IPS DF 6.9 (cell line): Measurements from ENCODE around the gene CDK18.

Experiments
- DNase-seq: peaks from one replicate; pipeline ENCODE4 v3.0.0-alpha.2; 2013; ENCODE audit warnings: low read depth, low spot score
- H3K27ac ChIP-seq: one replicate; pipeline ENCODE4 v1.5.1; 2013; ENCODE audit warnings: low read length, control low read depth
- H3K27me3 ChIP-seq: 2 replicates; pipeline ENCODE4 v1.6.1; 2013; ENCODE audit warnings: mild to moderate bottlenecking, low read length; ENCODE audit not compliant: control insufficient read depth, insufficient read depth
- H3K36me3 ChIP-seq: 2 replicates; pipeline ENCODE4 v1.6.1; 2013; ENCODE audit warnings: low read length; ENCODE audit not compliant: control insufficient read depth, insufficient read depth
- H3K4me1 ChIP-seq: 2 replicates; pipeline ENCODE4 v1.6.1; 2013; ENCODE audit warnings: low read length; ENCODE audit not compliant: control insufficient read depth, insufficient read depth
- H3K4me3 ChIP-seq: 2 replicates; pipeline ENCODE4 v1.5.1; 2013; ENCODE audit warnings: mild to moderate bottlenecking, low read length
- H3K9me3 ChIP-seq: 2 replicates; pipeline ENCODE4 v1.6.1; 2013; ENCODE audit warnings: low read length, inconsistent platforms; ENCODE audit not compliant: control insufficient read depth, insufficient read depth
- WGBS: extraction: QIAGEN DNeasy Blood & Tissue Kit; methylation state at CpG from one replicate; pipeline ENCODE4 v1.1.7; 2013; ENCODE audit warnings: mixed read lengths, missing lambda C conversion rate; ENCODE audit not compliant: insufficient read length, insufficient coverage; 5-methylcytosine and 5-hydroxymethylcytosine counted together

The CDK18 gene

DNA sequence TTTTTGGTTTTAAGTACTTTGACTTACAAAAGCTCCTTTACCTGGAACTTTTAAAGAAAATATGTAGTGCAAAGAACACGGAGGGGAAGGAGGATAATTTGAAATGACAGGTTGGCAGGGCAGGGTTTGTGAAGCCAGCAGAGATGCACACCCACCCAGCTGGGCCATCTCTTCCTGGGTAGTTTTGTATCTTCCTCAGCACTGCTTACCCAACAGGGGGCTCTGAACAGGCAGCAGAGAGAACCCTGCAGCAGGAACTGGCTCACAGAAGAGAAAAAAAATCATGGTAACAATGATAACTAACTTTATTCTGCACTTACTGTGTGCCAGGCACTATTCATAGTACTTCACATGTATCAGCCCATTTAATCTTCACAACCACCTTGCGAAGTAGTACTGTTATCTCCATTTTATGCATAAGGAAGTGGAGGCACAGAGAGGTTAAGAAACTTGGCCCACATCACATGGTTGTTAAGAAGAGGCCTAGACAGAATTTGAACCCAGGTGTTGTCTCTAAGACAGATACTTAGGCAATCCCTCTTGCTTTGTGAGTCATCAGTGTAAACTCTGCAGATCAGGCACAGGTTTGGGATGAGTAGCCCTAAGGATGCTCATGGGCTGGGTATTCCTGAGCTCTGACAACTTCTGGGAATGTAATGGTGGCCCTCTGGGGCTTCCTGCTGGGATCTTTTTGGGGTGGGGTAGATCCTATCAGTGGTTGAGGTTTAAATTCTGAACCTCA is 66.5 kb downstream of the CDK18 start:
- no CpG with 5 or more reads among the region's 2 CpGs for WGBS
- Histone ChIP-seq H3K4me3 (no peak overlapping the region), H3K27me3 (peaks cover 31% of the 10 kb centered on the region), H3K36me3 (no peaks in the 10 kb centered on the region), H3K27ac (no peak overlapping the region), H3K9me3 (no peaks in the 10 kb centered on the region), H3K4me1 (0 out of 2 replicates have a peak, but pooled peaks cover 1% of the 10 kb centered on the region)
- DNase-seq, result no peak

DNA sequence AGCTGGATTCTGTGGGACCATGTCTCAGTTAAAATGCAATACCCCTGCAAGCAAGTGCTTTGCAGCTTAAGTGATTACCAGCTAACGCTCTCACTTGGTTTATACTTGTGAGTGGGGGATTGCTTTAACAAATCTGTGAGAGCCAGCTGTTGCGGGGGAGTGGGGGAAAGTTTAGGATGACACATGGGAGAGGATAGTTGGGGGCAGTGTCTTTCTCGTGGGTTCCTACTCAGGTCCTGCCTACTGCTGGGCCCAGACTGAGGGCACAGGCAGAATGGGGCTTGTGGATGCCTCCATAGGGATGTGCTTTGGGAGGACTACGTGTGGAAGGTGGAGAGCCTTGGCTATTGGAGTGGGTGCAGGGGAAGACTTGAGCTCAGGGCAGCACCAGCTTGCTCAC is 67.3 kb downstream of the CDK18 start:
- DNase-seq, result no peak
- peaks cover 29% of the 10 kb centered on the region for H3K27me3 ChIP-seq
- H3K27ac ChIP-seq, result no peak overlapping the region
- H3K4me1 ChIP-seq, result 0 out of 2 replicates have a peak, but pooled peaks cover 1% of the 10 kb centered on the region
- no CpG with 5 or more reads among the region's 4 CpGs for WGBS
- no peak overlapping the region for H3K4me3 ChIP-seq
- H3K36me3 ChIP-seq, result no peaks in the 10 kb centered on the region
- H3K9me3 ChIP-seq, result no peaks in the 10 kb centered on the region

DNA sequence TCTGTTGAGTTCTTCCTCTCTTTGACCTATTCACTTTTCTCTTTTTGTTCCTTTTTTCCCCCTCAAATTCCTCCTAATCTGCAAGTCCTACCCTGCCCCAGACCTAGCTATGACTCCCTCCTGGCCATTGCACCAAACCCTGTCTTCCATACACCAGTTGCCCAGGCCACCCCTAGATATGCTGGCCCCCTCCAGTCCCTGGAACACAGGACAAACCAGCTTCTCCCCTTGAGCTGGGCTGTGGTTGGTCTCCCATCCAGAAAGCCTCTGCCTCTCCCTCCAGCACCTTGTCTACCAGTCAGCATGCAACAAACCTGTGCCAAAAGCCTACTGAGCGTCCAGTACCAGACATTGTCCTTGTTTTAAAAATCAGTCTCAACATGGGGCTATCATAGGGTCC is 68.0 kb downstream of the CDK18 start:
- DNase-seq, result no peak
- Histone ChIP-seq H3K27me3 (peaks cover 27% of the 10 kb centered on the region), H3K36me3 (no peaks in the 10 kb centered on the region), H3K27ac (no peak overlapping the region), H3K4me1 (0 out of 2 replicates have a peak, but pooled peaks cover 1% of the 10 kb centered on the region), H3K4me3 (no peak overlapping the region), H3K9me3 (no peaks in the 10 kb centered on the region)
- no CpG with 5 or more reads among the region's 1 CpG for WGBS

DNA sequence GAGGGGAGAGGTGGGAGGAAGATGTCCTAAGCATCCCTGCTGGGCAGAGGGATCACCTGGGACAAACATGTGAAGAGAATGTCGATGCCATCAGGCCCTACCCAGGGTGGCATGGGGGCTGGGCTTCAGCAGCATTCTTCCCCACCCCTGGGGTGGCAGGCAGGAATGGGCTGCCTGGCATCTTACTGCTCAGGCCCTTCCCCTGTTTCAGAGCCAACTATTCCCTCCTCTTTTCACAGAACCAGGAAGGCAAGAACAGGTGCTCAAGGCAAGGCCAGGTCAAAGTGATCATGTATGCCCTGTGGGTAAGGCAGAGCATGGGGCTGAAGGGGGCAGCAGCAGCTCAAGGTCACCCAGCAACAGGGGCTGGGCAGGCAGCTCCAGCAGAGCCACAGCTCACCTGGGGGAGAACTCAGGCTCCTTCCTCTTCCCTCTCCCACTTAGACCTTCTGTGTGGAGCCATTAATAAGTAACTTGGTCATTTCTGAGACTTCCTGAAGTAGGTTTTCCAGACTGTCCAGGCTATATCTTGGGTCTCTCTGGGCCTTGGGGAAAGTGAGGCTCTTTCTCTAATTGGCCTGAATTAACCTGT is 70.9 kb downstream of the CDK18 start:
- Histone ChIP-seq H3K27me3 (peaks cover 2% of the 10 kb centered on the region; the same call in 1 of the 2 replicates), H3K27ac (no peak overlapping the region), H3K36me3 (no peaks in the 10 kb centered on the region), H3K4me1 (peaks cover 4% of the 10 kb centered on the region), H3K9me3 (no peaks in the 10 kb centered on the region), H3K4me3 (no peak overlapping the region)
- WGBS, result no CpG with 5 or more reads among the region's 1 CpG
- DNase-seq, result no peak

DNA sequence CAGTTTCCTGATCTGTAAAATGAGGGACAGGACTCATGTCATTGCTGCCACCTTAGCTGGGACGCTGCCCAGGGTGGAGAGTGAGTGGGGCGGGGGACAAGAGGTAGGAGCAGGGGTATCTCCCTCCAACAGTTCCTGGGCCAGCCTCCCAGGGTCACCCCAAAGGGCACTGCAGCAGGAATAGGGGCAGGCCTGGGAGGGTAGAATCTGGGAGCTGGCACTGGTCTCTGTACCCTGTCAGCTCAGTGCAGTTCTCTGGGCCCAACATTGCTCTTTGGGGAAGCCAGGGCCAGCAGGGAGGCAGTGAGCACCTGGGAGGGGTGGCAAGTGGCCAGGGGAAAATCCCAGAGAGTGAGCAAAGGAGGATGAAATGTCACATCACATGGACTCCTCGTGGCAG is 71.5 kb downstream of the CDK18 start:
- no peak for DNase-seq
- WGBS, result no CpG with 5 or more reads among the region's 3 CpGs
- H3K27me3 ChIP-seq, result peaks cover 2% of the 10 kb centered on the region; the same call in 1 of the 2 replicates
- no peak overlapping the region for H3K4me3 ChIP-seq
- no peaks in the 10 kb centered on the region for H3K9me3 ChIP-seq
- peaks cover 4% of the 10 kb centered on the region for H3K4me1 ChIP-seq
- no peak overlapping the region for H3K27ac ChIP-seq
- H3K36me3 ChIP-seq, result no peaks in the 10 kb centered on the region

DNA sequence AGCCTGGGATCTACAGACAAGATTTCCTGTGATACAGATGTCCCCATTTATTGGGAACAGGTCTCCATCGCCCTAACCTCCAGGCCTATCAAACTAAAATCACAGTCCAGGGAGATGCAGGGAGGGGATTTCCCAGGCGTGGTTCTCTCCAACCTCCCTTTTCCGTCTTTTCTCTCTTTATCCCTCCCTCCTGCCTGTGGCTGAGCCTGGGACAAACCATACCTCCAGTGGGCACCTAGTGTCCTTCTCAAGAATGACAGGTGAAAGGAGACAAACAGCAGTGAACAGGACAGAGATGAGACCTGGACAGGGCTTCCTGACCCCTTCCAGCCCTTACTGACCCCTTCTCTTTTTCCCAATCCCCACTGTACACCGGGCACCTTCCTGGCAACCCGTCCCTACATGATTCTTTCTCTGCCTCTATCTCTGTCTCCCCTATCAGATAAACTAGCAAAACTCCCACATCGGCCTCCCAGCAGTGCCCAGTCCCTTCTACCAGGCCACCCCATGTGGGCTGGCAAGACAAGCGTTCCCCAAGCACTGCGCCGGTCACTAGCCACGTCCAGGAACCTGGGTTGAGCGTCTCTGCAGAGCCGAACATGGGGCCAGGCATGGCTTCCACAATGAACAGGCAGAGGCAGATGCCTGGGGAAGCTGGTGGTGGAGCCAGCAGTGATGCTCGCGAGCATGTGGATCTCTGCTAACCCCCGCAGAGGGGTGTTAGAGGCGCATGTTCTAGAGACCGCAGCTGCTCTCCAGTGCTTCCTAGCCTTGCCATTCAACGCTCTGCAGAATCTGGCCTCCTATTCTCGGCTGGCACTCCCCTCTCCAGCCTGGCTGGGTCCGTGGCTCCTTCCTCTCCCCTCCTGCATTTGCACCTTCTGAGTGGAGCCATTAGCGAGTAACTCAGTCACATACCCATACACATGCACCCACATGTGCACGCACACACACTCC is 72.6 kb downstream of the CDK18 start:
- H3K27me3 ChIP-seq, result no peaks in the 10 kb centered on the region; the same call in 1 of the 2 replicates
- no peak overlapping the region for H3K27ac ChIP-seq
- no peaks in the 10 kb centered on the region for H3K36me3 ChIP-seq
- no peaks in the 10 kb centered on the region for H3K9me3 ChIP-seq
- no CpG with 5 or more reads among the region's 22 CpGs for WGBS
- DNase-seq, result no peak
- no peak overlapping the region; the same call in 1 of the 2 replicates for H3K4me3 ChIP-seq
- peaks cover 3% of the 10 kb centered on the region for H3K4me1 ChIP-seq

DNA sequence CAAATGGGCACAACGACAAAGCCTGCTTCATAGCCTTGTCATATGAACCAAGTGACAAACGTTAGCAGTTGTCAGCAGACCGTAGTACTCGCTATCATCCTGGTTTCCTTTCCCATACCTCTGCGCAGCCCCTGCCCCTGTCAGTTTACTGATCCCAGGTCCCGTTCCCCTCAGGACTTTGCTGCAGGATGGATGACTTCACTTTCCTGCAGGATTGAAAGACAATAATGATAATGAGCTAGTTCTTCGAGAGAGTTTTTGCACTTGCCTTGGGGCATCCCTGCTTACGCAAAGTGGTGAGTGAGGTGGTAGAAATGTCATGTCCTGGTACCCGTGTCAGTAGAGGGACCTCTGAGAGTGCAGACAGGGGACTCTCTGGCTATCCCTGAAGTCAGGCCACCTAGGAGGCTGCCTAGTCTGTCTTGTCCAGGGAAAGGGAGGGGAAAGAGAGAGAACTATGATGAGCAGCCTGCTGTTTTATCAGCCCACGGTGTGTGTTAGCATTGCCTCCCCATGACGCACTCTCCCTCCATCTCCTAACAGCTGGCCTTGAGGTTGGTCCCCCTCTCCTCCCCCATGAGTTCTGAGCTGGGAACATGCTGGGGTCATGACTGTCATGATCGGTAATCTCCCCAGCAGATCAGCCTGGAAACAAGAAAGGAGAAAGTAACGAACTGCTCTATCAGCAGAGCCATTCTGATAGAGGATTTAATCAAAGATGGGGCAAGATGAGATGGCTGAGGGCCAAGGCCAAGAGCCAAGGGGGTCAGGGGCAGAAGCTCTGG is 73.6 kb downstream of the CDK18 start:
- DNase-seq, result no peak
- Histone ChIP-seq H3K9me3 (no peaks in the 10 kb centered on the region), H3K4me3 (no peak overlapping the region), H3K27ac (no peak overlapping the region), H3K27me3 (no peaks in the 10 kb centered on the region; the same call in 1 of the 2 replicates), H3K4me1 (peaks cover 3% of the 10 kb centered on the region), H3K36me3 (no peaks in the 10 kb centered on the region)
- WGBS, result no CpG with 5 or more reads among the region's 13 CpGs

DNA sequence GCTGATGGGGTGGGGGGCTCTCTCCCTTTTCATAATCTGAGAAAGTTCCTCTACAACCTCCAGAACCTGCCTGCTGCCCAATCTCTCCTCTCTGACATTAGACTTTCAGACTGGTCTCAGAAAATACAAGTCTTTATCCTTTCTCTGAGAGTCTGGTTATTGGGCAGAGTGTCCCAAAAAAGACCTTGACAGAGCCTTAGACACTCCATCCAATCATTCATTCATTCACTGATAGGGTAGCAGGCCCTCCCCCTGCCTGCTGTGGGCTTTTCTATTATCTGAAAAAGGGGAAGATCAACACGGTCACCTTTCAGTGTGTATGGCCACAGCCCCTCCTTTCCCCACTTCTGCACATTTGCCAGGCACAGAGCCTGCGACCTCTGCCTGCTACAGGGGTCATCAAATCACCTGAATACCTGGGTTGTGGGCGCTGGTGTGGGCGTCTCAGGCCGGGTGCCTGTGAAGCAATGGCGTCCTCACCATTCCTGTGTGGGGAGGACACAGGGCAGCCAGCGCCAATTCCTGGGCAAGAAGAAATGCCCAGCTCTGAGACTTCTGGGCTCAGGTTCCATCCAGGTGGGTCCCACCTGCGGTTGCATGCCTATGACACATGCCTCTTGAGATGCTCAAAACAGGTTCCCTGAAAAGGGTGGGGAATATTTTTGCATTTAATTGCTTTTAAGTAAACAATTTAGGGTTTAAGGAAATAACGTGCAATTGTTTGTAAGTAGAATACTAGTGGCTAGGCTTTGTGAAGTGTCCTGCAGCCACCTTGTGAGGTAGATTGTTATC is 74.5 kb downstream of the CDK18 start:
- no CpG with 5 or more reads among the region's 9 CpGs for WGBS
- DNase-seq, result no peak

DNA sequence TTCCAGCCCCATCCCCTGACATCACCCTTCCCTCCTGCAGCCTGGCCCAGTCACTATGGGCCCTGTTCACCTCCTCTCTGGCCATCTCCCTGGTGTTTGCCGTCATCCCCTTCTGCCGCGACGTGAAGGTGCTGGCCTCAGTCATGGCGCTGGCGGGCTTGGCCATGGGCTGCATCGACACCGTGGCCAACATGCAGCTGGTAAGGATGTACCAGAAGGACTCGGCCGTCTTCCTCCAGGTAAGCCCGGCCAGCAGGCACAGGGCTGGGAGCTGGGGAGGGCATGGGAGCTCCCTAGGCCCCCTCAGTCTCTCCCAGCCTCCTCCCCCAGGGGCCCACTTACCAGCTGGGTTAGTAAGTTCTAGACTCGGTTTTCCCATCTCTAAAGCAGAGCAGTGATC is 75.2 kb downstream of the CDK18 start:
- H3K27ac ChIP-seq, result no peak overlapping the region
- H3K9me3 ChIP-seq, result no peaks in the 10 kb centered on the region
- H3K36me3 ChIP-seq, result no peaks in the 10 kb centered on the region
- no CpG with 5 or more reads among the region's 12 CpGs for WGBS
- no peaks in the 10 kb centered on the region; the same call in 1 of the 2 replicates for H3K27me3 ChIP-seq
- no peak overlapping the region for H3K4me3 ChIP-seq
- DNase-seq, result no peak
- H3K4me1 ChIP-seq, result peaks cover 3% of the 10 kb centered on the region

More for the DNA sequence above, 74.5 kb downstream of the CDK18 start:
- peaks cover 3% of the 10 kb centered on the region for H3K4me1 ChIP-seq
- H3K4me3 ChIP-seq, result no peak overlapping the region
- no peaks in the 10 kb centered on the region for H3K36me3 ChIP-seq
- no peaks in the 10 kb centered on the region; the same call in 1 of the 2 replicates for H3K27me3 ChIP-seq
- no peaks in the 10 kb centered on the region for H3K9me3 ChIP-seq
- H3K27ac ChIP-seq, result no peak overlapping the region
